SU-DHL-6 (cell line): ENCODE data around the gene LSR.

Experiments
- H2AFZ ChIP-seq: fragments of 200-600 bp; sonication (generic); 2 replicates; pipeline ENCODE4 v1.6.1; 2014; ENCODE audit warnings: low read depth, mild to moderate bottlenecking, moderate library complexity, mixed read lengths, antibody characterized with exemption, low read length; ENCODE audit not compliant: severe bottlenecking
- H3F3A ChIP-seq: fragments of 200-600 bp; shearing (Covaris generic); 2 replicates; pipeline ENCODE4 v1.6.0; 2016; ENCODE audit warnings: antibody characterized with exemption, mild to moderate bottlenecking; ENCODE audit not compliant: insufficient read depth
- H3K27ac ChIP-seq: fragments of 200-600 bp; sonication (generic); 2 replicates; pipeline ENCODE4 v1.5.1; 2016; ENCODE audit warnings: low read depth, mild to moderate bottlenecking, low read length, moderate library complexity, mixed read lengths
- H3K27me3 ChIP-seq: fragments of 200-600 bp; sonication (generic), shearing (Covaris generic); 2 replicates; pipeline ENCODE4 v1.6.0; 2014; ENCODE audit warnings: mild to moderate bottlenecking, low read length
- H3K36me3 ChIP-seq: fragments of 200-600 bp; sonication (generic); 2 replicates; pipeline ENCODE4 v1.6.1; 2014; ENCODE audit warnings: mild to moderate bottlenecking, low read length, mixed read lengths
- H3K4me2 ChIP-seq: fragments of 300-600, 200-600 bp; shearing (Covaris generic), sonication (generic); 2 replicates; pipeline ENCODE4 v1.6.0; 2014; ENCODE audit warnings: low read length, low read depth, mild to moderate bottlenecking; ENCODE audit not compliant: poor library complexity, severe bottlenecking
- H3K4me3 ChIP-seq: fragments of 200-600 bp; sonication (generic); 2 replicates; pipeline ENCODE4 v1.5.1; 2014; ENCODE audit warnings: antibody characterized with exemption, low read length, mild to moderate bottlenecking, mixed read lengths; ENCODE audit not compliant: insufficient read depth, poor library complexity, severe bottlenecking
- H3K79me2 ChIP-seq: fragments of 200-600 bp; sonication (generic); 2 replicates; pipeline ENCODE4 v1.6.1; 2014; ENCODE audit warnings: mild to moderate bottlenecking, low read length, moderate library complexity; ENCODE audit not compliant: insufficient read depth
- H3K9ac ChIP-seq: fragments of 200-600 bp; sonication (generic); 2 replicates; pipeline ENCODE4 v1.7.0; 2014; ENCODE audit warnings: mild to moderate bottlenecking, low read length
- H3K9me2 ChIP-seq: fragments of 200-600 bp; sonication (generic); replicated peaks from 2 replicates; pipeline ENCODE4 v1.6.1; 2014; ENCODE audit warnings: low read length; ENCODE audit not compliant: insufficient read depth
- H3K9me3 ChIP-seq: fragments of 200-600 bp; sonication (generic); 2 replicates; pipeline ENCODE4 v1.6.1; 2014; ENCODE audit warnings: low read length, mixed read lengths; ENCODE audit not compliant: insufficient read depth
- H4K20me1 ChIP-seq: fragments of 200-600 bp; sonication (generic); 2 replicates; pipeline ENCODE4 v1.6.1; 2014; ENCODE audit warnings: low read depth, mild to moderate bottlenecking, antibody characterized with exemption, low read length, moderate library complexity, mixed read lengths
- EZH2phosphoT487 ChIP-seq: fragments of 200-600 bp; sonication (generic), shearing (Covaris generic); conservative IDR thresholded peaks from 2 replicates; pipeline ENCODE4 v1.6.1; 2018; ENCODE audit warnings: mild to moderate bottlenecking, antibody characterized with exemption, low read length, moderate library complexity, mixed read lengths
- TF ChIP-seq, protein P1 (sequence below): fragments of 200-600 bp; sonication (generic); IDR thresholded peaks from one replicate; pipeline ENCODE4 v1.5.1; 2017; ENCODE audit warnings: antibody characterized with exemption, mild to moderate bottlenecking, low read length, moderate library complexity; ENCODE audit not compliant: insufficient read depth, poor library complexity, severe bottlenecking

The LSR gene

DNA sequence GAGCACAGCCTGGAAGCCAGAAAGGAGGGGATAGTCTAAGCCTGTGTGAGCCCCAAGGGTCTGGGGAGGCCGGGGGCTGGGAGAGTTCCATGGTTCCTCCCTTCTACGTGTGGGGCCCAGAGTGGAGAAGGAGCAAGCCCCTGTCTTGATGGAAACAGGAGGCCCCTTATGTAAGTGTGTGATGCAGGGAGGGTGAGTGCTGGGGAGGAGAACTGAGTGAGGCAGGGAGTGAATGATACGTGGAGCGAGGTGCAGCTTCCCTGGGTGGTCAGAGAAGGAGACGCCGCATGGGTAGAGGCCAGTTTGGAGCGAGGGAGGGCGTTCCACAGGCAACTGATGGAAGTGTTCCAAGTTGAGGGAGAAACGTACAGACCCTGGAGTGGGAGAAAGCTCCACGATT, 59.1 kb downstream of the LSR start:
- Histone ChIP-seq H3K79me2 (no peaks in the 10 kb centered on the region), H3F3A (no peaks in the 10 kb centered on the region), H3K9ac (no peak overlapping the region), H3K4me2 (no peak overlapping the region), H4K20me1 (no peaks in the 10 kb centered on the region), H3K36me3 (no peaks in the 10 kb centered on the region), H3K27me3 (no peaks in the 10 kb centered on the region), H3K4me3 (no peak overlapping the region), H3K27ac (no peak overlapping the region), H2AFZ (no peak overlapping the region), H3K9me2 (no peaks in the 10 kb centered on the region), H3K9me3 (no peaks in the 10 kb centered on the region)
- TF ChIP-seq EZH2phosphoT487 = no peak
- TF ChIP-seq, protein P1, sequence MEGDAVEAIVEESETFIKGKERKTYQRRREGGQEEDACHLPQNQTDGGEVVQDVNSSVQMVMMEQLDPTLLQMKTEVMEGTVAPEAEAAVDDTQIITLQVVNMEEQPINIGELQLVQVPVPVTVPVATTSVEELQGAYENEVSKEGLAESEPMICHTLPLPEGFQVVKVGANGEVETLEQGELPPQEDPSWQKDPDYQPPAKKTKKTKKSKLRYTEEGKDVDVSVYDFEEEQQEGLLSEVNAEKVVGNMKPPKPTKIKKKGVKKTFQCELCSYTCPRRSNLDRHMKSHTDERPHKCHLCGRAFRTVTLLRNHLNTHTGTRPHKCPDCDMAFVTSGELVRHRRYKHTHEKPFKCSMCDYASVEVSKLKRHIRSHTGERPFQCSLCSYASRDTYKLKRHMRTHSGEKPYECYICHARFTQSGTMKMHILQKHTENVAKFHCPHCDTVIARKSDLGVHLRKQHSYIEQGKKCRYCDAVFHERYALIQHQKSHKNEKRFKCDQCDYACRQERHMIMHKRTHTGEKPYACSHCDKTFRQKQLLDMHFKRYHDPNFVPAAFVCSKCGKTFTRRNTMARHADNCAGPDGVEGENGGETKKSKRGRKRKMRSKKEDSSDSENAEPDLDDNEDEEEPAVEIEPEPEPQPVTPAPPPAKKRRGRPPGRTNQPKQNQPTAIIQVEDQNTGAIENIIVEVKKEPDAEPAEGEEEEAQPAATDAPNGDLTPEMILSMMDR = no peak

DNA sequence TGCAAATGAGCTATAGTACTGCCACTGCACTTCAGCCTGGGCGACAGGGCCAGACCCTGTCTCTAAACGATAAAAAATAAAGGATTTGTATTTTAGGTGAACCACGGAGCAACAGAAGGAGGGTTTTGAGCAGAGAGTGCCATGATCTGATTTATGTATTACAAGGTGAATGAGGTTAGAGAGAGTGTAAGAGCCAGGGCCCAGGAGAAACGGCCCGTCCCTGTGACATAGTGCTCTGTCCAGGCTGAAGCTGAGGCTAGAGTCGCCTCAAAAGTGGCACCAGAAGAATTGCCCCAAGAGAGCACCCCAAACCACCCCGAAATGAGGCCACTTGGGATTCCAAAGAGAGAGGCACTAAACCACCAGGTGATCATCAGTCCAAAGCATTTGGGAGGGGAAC, 60.1 kb downstream of the LSR start:
- Histone ChIP-seq H3K9me3 (no peaks in the 10 kb centered on the region), H3K27me3 (no peaks in the 10 kb centered on the region), H3F3A (no peaks in the 10 kb centered on the region), H3K4me3 (no peak overlapping the region), H4K20me1 (no peaks in the 10 kb centered on the region), H3K4me2 (no peak overlapping the region), H3K9ac (no peak overlapping the region), H3K9me2 (no peaks in the 10 kb centered on the region), H3K27ac (no peak overlapping the region), H3K36me3 (no peaks in the 10 kb centered on the region), H2AFZ (no peak overlapping the region), H3K79me2 (no peaks in the 10 kb centered on the region)
- TF ChIP-seq, protein P1 = no peak
- TF ChIP-seq EZH2phosphoT487 = no peak

- Histone ChIP-seq H3K36me3 (no peaks in the 10 kb centered on the region), H3K9ac (no peak overlapping the region), H3K9me2 (no peaks in the 10 kb centered on the region), H3K79me2 (no peaks in the 10 kb centered on the region), H4K20me1 (no peaks in the 10 kb centered on the region), H3F3A (no peaks in the 10 kb centered on the region), H3K4me2 (no peak overlapping the region), H3K27me3 (no peaks in the 10 kb centered on the region), H3K4me3 (no peak overlapping the region), H3K27ac (no peak overlapping the region), H3K9me3 (no peaks in the 10 kb centered on the region), H2AFZ (no peak overlapping the region)
- no peak for TF ChIP-seq EZH2phosphoT487
- TF ChIP-seq, protein P1 = no peak
Observed at GRCh38 chr19:35309481-35310279, 60.9 kb downstream of the LSR start.
